HCT116 (cell line): ENCODE data around the gene SGMS1. TPM values are rescaled to one million over a fixed set of nuclear protein-coding genes. Genes with fewer than 3 reads are reported as not detected.

Experiments used
- ATAC-seq: fragments of 200-7000 bp; cut with Tn5 transposase; 2 replicates; pipeline ENCODE4 v1.9.1; 2020; ENCODE audit warnings: mild to moderate bottlenecking, moderate library complexity
- BruUV-seq: library from RNA; stranded (reverse); fragments of 400-500 nt; replicated peaks from 2 replicates; lab custom pipeline; 2021; lab: Mats Ljungman, UMichigan
- CTCF ChIA-PET: fragments of 300-600 bp; sonication (Branson Sonifier 250); formaldehyde crosslinking; loops from one replicate; lab custom pipeline; 2021; ENCODE audit warnings: antibody characterized with exemption; lab: Charles Lee
- POLR2A ChIA-PET: fragments of 300-600, 350-600 bp; sonication (Branson Sonifier 250); formaldehyde crosslinking; loops from one replicate; lab custom pipeline; 2021; ENCODE audit warnings: antibody characterized with exemption; lab: Charles Lee
- RAD21 ChIA-PET, 2 experiments: fragments of 300-600 bp; sonication (Branson Sonifier 250); formaldehyde crosslinking; loops; one replicate each; lab custom pipeline; 2023; ENCODE audit warnings: low total read pairs in 2 of 2; ENCODE audit not compliant: uncharacterized antibody in 2 of 2, unreplicated experiment in 2 of 2, low non-redundant PET in 1 of 2; lab: Charles Lee
- DNase-seq: peaks from one replicate; pipeline ENCODE4 v3.0.0-alpha.2; 2010; ENCODE audit warnings: low read depth, low spot score
- H2AFZ ChIP-seq: fragments of 200-600 bp; shearing (Covaris generic), sonication (generic); 2 replicates; pipeline ENCODE4 v1.6.1; 2017; ENCODE audit warnings: low read depth, mixed run types, mixed read lengths, antibody characterized with exemption, low read length; ENCODE audit not compliant: poor library complexity, severe bottlenecking
- H3K27ac ChIP-seq: 2 replicates; pipeline ENCODE4 v1.5.1; 2012; ENCODE audit warnings: low read depth, low read length
- H3K27me3 ChIP-seq: fragments of 200-600 bp; sonication (generic); 2 replicates; pipeline ENCODE4 v1.6.1; 2016; ENCODE audit warnings: mixed run types, low read length, mixed read lengths; ENCODE audit not compliant: insufficient read depth
- H3K36me3 ChIP-seq, 2 experiments: fragments of 200-500 bp in 1 of 2; fragments of 200-600 bp in 1 of 2; sonication (Bioruptor generic) in 1 of 2; sonication (generic) in 1 of 2; 2 replicates each; pipeline versions ENCODE4 v1.5.1 to v1.6.1; 2014 to 2016; ENCODE audit warnings: low read length in 2 of 2, inconsistent platforms in 1 of 2, mixed read lengths in 1 of 2, mixed run types in 1 of 2; ENCODE audit not compliant: insufficient read depth in 2 of 2, control insufficient read depth in 1 of 2
- H3K4me1 ChIP-seq, 2 experiments: fragments of 200-600 bp in 1 of 2; sonication (generic) in 1 of 2; 2 replicates each; pipeline versions ENCODE4 v1.5.1 to v1.6.1; 2012 to 2017; ENCODE audit warnings: low read length in 2 of 2, inconsistent platforms in 1 of 2, mild to moderate bottlenecking in 1 of 2, mixed read lengths in 1 of 2, mixed run types in 1 of 2, moderate library complexity in 1 of 2; ENCODE audit not compliant: insufficient read depth in 2 of 2, control insufficient read depth in 1 of 2
- H3K4me2 ChIP-seq: fragments of 200-600 bp; sonication (generic); 2 replicates; pipeline ENCODE4 v1.6.1; 2017; ENCODE audit warnings: mixed run types, low read length, mixed read lengths
- H3K4me3 ChIP-seq, 2 experiments: fragments of 200-600 bp in 1 of 2; sonication (generic) in 1 of 2; replicated peaks in 1 of 2; 2 replicates each; pipeline ENCODE4 v1.5.1; 2011 to 2016; ENCODE audit warnings: low read length in 2 of 2, control low read depth in 1 of 2, low read depth in 1 of 2, mild to moderate bottlenecking in 1 of 2, mixed read lengths in 1 of 2, mixed run types in 1 of 2
- H3K79me2 ChIP-seq: fragments of 200-600 bp; sonication (generic); 2 replicates; pipeline ENCODE4 v1.6.1; 2017; ENCODE audit warnings: mild to moderate bottlenecking, mixed run types, low read length, moderate library complexity, mixed read lengths; ENCODE audit not compliant: insufficient read depth
- H3K9ac ChIP-seq: fragments of 200-600 bp; sonication (generic); 2 replicates; pipeline ENCODE4 v1.6.1; 2016; ENCODE audit warnings: low read length, mixed read lengths
- H3K9me2 ChIP-seq: fragments of 200-600 bp; sonication (generic), shearing (Covaris generic); 2 replicates; pipeline ENCODE4 v1.6.1; 2017; ENCODE audit warnings: mixed run types, mild to moderate bottlenecking, moderate library complexity; ENCODE audit not compliant: insufficient read depth
- H3K9me3 ChIP-seq, 2 experiments: fragments of 200-500 bp in 1 of 2; fragments of 200-600 bp in 1 of 2; sonication (Bioruptor generic) in 1 of 2; sonication (generic) in 1 of 2; 2 replicates each; pipeline ENCODE4 v1.6.1; 2014 to 2017; ENCODE audit warnings: low read length in 2 of 2, mixed read lengths in 2 of 2, inconsistent platforms in 1 of 2, low read depth in 1 of 2, mild to moderate bottlenecking in 1 of 2, mixed run types in 1 of 2, moderate library complexity in 1 of 2; ENCODE audit not compliant: control insufficient read depth in 1 of 2, insufficient read depth in 1 of 2
- H4K20me1 ChIP-seq: fragments of 200-600 bp; sonication (generic), shearing (Covaris generic); 2 replicates; pipeline ENCODE4 v1.6.1; 2017; ENCODE audit warnings: mixed run types, mild to moderate bottlenecking, moderate library complexity; ENCODE audit not compliant: insufficient read depth
- ATF3 ChIP-seq: IDR thresholded peaks from 2 replicates; pipeline ENCODE4 v1.6.1; 2012
- CEBPB ChIP-seq: IDR thresholded peaks from 2 replicates; pipeline ENCODE4 v1.6.1; 2012; ENCODE audit warnings: low read depth
- CTCF ChIP-seq, 3 experiments: fragments of 200-600 bp in 1 of 3; sonication (generic) in 1 of 3; IDR thresholded peaks in 2 of 3; conservative IDR thresholded peaks in 1 of 3; 2 replicates each; pipeline ENCODE4 v1.5.1; 2012 to 2017; ENCODE audit warnings: low read depth in 2 of 3, low read length in 2 of 3, antibody characterized with exemption in 1 of 3, borderline replicate concordance in 1 of 3, control low read depth in 1 of 3, mild to moderate bottlenecking in 1 of 3, mixed read lengths in 1 of 3, mixed run types in 1 of 3, moderate library complexity in 1 of 3; ENCODE audit not compliant: insufficient read depth in 1 of 3
- EGR1 ChIP-seq: IDR thresholded peaks from 2 replicates; pipeline ENCODE4 v1.6.1; 2012; ENCODE audit warnings: low read depth
- ELF1 ChIP-seq: IDR thresholded peaks from 2 replicates; pipeline ENCODE4 v1.6.1; 2012; ENCODE audit warnings: low read depth, borderline replicate concordance
- EZH2 ChIP-seq: fragments of 200-600 bp; sonication (generic); IDR thresholded peaks from 2 replicates; pipeline ENCODE4 v1.6.1; 2017; ENCODE audit warnings: antibody characterized with exemption, mixed run types
- FOSL1 ChIP-seq: IDR thresholded peaks from 2 replicates; pipeline ENCODE4 v1.6.1; 2012; ENCODE audit warnings: low read depth
- JUND ChIP-seq: IDR thresholded peaks from 2 replicates; pipeline ENCODE4 v1.6.1; 2012
- MAX ChIP-seq: IDR thresholded peaks from 2 replicates; pipeline ENCODE4 v1.6.1; 2012
- POLR2A ChIP-seq: IDR thresholded peaks from 2 replicates; pipeline ENCODE4 v1.7.0; 2011; ENCODE audit warnings: borderline replicate concordance; ENCODE audit not compliant: insufficient read depth, insufficient read length; ENCODE audit errors: extremely low read depth
- RAD21 ChIP-seq: IDR thresholded peaks from 2 replicates; pipeline ENCODE4 v1.6.1; 2012; ENCODE audit warnings: low read depth, mild to moderate bottlenecking
- REST ChIP-seq: IDR thresholded peaks from 2 replicates; pipeline ENCODE4 v1.6.1; 2012; ENCODE audit warnings: low read depth
- SIN3A ChIP-seq: IDR thresholded peaks from 2 replicates; pipeline ENCODE4 v1.6.1; 2012; ENCODE audit warnings: low read depth
- SRF ChIP-seq: IDR thresholded peaks from 2 replicates; pipeline ENCODE4 v1.6.1; 2012; ENCODE audit warnings: low read depth
- TCF7L2 ChIP-seq: IDR thresholded peaks from 2 replicates; pipeline ENCODE4 v1.7.0; 2011; ENCODE audit warnings: borderline replicate concordance, inconsistent platforms; ENCODE audit not compliant: insufficient read depth, insufficient read length; ENCODE audit errors: extremely low read depth
- YY1 ChIP-seq: IDR thresholded peaks from 2 replicates; pipeline ENCODE4 v1.6.1; 2011; ENCODE audit warnings: low read length, low read depth, moderate library complexity, mild to moderate bottlenecking; ENCODE audit not compliant: insufficient replicate concordance; ENCODE audit errors: extremely low read depth
- ZBTB33 ChIP-seq: IDR thresholded peaks from 2 replicates; pipeline ENCODE4 v1.6.1; 2011; ENCODE audit warnings: mild to moderate bottlenecking, low read length, moderate library complexity; ENCODE audit not compliant: insufficient replicate concordance; ENCODE audit errors: extremely low read depth
- ZFX ChIP-seq: fragments of 450-650 bp; IDR thresholded peaks from 2 replicates; pipeline ENCODE4 v1.6.1; 2017
- ZNF274 ChIP-seq: fragments of 200-500 bp; sonication (Bioruptor generic); IDR thresholded peaks from 2 replicates; pipeline ENCODE4 v1.6.1; 2014; ENCODE audit warnings: mild to moderate bottlenecking, low read depth, low read length, inconsistent platforms
- intact Hi-C: fragments of 100-400 bp; cut with micrococcal nuclease; formaldehyde crosslinking; loops from 2 replicates; pipeline ENCODE4 v1.10.0; 2022
- total RNA-seq: library from RNA; stranded (reverse); gene quantifications from one replicate; pipeline ENCODE4 v1.2.1, GENCODE V29; 2021; ENCODE audit not compliant: unreplicated experiment

Gene SGMS1
- total RNA-seq, 1 experiment from 2014 or later, result 29.1 TPM

- RAD21 ChIA-PET, result no interaction called here
- DNase-seq (peak; percentile 77), ATAC-seq (peak; percentile 95)
- intact Hi-C loops, result no loop called here
- H3K4me2 ChIP-seq, result peak overlapping the region; percentile 54
- H3K9me2 ChIP-seq, result no peaks in the 10 kb centered on the region
- H3K27me3 ChIP-seq, result no peaks in the 10 kb centered on the region
- POLR2A ChIA-PET, result interaction anchor here (1.1 kb wide), 1 partner anchor 36 kb away, joined by 3 read pairs; no protein-coding TSS in a partner anchor
- CTCF ChIA-PET, result no interaction called here
- no peaks in the 10 kb centered on the region for H4K20me1 ChIP-seq
- no peak overlapping the region for H2AFZ ChIP-seq
- BruUV-seq, result TSS peak; percentile 27
- H3K79me2 ChIP-seq, result no peaks in the 10 kb centered on the region; the same call in 1 of the 2 replicates
- H3K9ac ChIP-seq, result no peak overlapping the region
- peak overlapping the region in 1 of 2 experiments; percentile 9; a peak in 1 of 4 replicates for H3K4me3 ChIP-seq
- H3K9me3 ChIP-seq, result no peaks in the 10 kb centered on the region
- no peaks in the 10 kb centered on the region for H3K36me3 ChIP-seq
- H3K4me1 ChIP-seq, result peaks cover 8 to 19% of the 10 kb centered on the region in 2 experiments; a peak in 3 of 4 replicates
- H3K27ac ChIP-seq, result no peak overlapping the region
- TF ChIP-seq ZBTB33 (no peak), EZH2 (no peak), ZFX (no peak), CTCF (IDR thresholded peaks at IDR 0.05 in 2 of 3, conservative IDR thresholded peaks at IDR 0.05 in 1 of 3; ENCODE audit: borderline replicate concordance in 1 of 3, insufficient read depth in 1 of 3, low read depth in 2 of 3, low read length in 2 of 3) (no peak), ELF1 (no peak), CEBPB (peak; percentile 87), POLR2A (no peak), ATF3 (no peak), EGR1 (no peak), RAD21 (no peak), YY1 (peak; percentile 51), TCF7L2 (no peak), REST (no peak), SRF (0 out of 2 replicates have a peak, but pooled peaks have one; percentile 36), FOSL1 (peak; percentile 70), JUND (peak; percentile 80), MAX (peak; percentile 98), ZNF274 (no peak), SIN3A (no peak)
These were observed 37.6 kb downstream of the SGMS1 start for GRCh38 chr10:50585921-50586739.
